Brain microvascular endothelial cell (primary cell): Measurements from ENCODE around the gene PGC.

Experiments used
- DNase-seq: peaks from one replicate; pipeline ENCODE4 v3.0.0-alpha.2; 2020
- H3K27ac ChIP-seq: fragments of 250-450 bp; sonication (Bioruptor Pico); 2 replicates; pipeline ENCODE4 v1.5.1; 2020; ENCODE audit warnings: mild to moderate bottlenecking, moderate library complexity
- H3K27me3 ChIP-seq: fragments of 250-450 bp; sonication (Bioruptor Pico); replicated peaks from 2 replicates; pipeline ENCODE4 v1.5.1; 2020; ENCODE audit warnings: mild to moderate bottlenecking
- H3K36me3 ChIP-seq: fragments of 250-450 bp; sonication (Bioruptor Pico); replicated peaks from 2 replicates; pipeline ENCODE4 v1.5.1; 2020; ENCODE audit warnings: mild to moderate bottlenecking
- H3K4me3 ChIP-seq: 2 replicates; pipeline ENCODE4 v1.5.1; 2011; ENCODE audit warnings: low read depth, mild to moderate bottlenecking, control low read depth, low read length, moderate library complexity
- in situ Hi-C: cut with HindIII; loops from 2 replicates; pipeline ENCODE4 v1.10.0; 2017; ENCODE audit warnings: low sequenced_read_pairs, low pct_ligation_motif_present
- TF ChIP-seq, protein P1 (sequence below): IDR thresholded peaks from 2 replicates; pipeline ENCODE4 v1.5.1; 2011; ENCODE audit warnings: low read depth, mild to moderate bottlenecking, moderate library complexity, low read length, control low read depth, inconsistent platforms; ENCODE audit errors: missing control alignments

Gene PGC

DNA sequence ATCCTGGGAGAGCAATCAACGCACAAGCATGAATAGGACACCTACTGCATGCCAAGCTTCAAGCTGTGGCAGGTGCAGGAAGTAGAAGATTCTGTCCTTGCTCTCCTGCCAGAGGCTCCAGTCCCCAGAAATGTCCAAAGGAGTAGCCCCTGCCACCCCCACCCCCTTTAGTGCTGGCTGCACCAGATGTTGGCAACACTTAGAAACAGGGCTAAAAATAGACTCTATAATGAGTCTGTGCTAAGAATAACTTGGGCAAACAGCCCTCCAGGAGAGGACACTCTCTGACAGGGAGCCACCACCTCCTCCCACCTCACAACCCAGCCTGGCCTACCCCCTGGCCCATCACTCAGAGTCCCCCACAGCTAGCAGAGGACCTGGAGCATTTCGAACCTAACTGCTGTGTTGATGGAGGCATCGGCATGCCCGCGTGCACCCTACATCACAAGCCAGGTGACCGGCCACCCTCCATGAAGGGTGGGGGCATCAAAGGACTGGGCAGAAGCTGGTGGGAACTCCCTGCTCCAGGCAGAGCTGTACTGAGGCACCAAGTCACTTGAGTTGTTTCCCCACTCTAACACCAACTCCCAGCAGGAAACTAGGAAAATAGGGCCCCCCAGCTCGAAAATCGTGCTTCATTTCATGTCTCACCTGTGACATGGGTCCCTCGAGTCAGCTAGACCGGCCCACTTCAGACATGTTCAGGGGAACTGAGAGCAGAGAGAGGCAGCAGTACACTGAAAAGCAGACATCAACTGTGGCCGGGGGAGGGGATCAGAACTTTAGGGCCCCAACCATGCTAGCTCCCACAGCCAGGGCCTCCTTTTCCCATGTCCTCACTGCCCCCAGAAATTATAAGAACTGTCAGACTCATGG is 30.4 kb downstream of the PGC start:
- no peak for DNase-seq
- in situ Hi-C loops = no loop called here
- Histone ChIP-seq H3K27ac (no peak overlapping the region), H3K27me3 (no peaks in the 10 kb centered on the region), H3K36me3 (no peaks in the 10 kb centered on the region), H3K4me3 (no peak overlapping the region)
- TF ChIP-seq, protein P1, sequence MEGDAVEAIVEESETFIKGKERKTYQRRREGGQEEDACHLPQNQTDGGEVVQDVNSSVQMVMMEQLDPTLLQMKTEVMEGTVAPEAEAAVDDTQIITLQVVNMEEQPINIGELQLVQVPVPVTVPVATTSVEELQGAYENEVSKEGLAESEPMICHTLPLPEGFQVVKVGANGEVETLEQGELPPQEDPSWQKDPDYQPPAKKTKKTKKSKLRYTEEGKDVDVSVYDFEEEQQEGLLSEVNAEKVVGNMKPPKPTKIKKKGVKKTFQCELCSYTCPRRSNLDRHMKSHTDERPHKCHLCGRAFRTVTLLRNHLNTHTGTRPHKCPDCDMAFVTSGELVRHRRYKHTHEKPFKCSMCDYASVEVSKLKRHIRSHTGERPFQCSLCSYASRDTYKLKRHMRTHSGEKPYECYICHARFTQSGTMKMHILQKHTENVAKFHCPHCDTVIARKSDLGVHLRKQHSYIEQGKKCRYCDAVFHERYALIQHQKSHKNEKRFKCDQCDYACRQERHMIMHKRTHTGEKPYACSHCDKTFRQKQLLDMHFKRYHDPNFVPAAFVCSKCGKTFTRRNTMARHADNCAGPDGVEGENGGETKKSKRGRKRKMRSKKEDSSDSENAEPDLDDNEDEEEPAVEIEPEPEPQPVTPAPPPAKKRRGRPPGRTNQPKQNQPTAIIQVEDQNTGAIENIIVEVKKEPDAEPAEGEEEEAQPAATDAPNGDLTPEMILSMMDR = no peak

DNA sequence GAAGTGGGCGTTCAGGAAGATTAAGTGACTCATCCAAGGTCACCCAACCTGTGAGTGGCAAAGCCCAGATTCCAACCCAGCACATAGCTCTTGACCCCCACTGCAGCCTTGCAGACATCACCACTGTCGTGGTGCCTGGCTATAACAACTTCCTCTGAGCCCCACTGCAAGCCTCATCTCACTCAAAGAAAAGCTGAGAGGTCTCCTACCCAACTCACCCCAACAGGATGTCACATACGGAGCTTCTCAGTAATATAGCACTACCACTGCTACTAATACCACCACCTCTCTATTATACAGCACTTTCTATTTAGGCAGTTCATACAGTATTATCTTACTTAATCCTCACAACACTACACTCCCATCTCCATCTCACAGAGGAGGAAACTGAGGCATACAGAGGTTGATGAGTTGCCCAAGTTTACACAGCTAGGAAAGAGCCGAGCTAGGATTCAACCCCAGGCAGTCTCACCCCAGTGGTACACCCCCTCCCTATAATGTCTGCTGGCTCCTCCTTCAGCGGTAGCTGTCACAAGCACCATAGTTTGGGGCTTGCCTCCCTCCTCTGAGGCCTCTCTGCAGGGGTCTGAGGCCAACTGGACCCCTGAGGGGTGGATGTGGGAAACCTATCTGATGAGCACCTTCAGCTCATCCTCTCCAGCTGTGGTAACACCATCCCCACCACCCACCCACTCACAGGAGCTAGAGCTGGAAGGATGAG is 31.2 kb downstream of the PGC start:
- in situ Hi-C loops = no loop called here
- H3K27ac ChIP-seq = no peak overlapping the region
- no peak for DNase-seq
- no peaks in the 10 kb centered on the region for H3K27me3 ChIP-seq
- H3K4me3 ChIP-seq = no peak overlapping the region
- H3K36me3 ChIP-seq = no peaks in the 10 kb centered on the region
- TF ChIP-seq, protein P1 = no peak

- Histone ChIP-seq H3K4me3 (no peak overlapping the region), H3K36me3 (no peaks in the 10 kb centered on the region), H3K27me3 (no peaks in the 10 kb centered on the region), H3K27ac (no peak overlapping the region)
- in situ Hi-C loops = no loop called here
- TF ChIP-seq, protein P1 = no peak
- no peak for DNase-seq
These were observed 32.5 kb downstream of the PGC start for GRCh38 chr6:41714556-41715273.

DNA sequence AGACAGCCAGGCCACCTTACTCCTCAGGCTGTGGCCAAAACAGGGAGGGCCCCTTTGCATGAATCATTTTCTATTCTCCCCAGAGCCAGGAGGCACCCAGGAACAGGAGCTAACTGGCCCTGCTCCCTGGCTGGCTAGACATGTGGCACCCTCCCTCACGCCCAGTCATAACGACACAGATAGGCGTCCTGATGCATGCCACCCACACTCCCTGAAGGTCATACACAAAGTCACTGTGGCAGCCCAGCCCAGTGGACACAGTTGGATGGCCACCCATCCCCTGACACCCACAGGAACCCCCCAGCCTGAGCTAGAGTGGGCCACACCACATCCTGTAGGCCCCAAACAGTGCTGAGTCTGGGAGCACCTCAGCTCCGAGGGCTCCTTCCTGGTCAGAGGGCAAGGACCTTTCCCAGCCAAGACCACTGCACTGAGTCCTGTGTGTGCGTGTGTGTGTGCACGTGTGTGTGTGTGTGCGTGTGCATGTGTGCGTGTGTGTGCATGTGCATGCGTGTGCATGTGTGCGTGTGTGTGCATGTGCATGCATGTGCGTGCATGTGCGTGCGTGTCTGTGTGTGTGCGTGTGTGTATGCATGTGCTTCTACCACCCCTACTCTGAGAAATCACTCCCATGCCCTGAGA is 33.4 kb downstream of the PGC start:
- Histone ChIP-seq H3K27ac (no peak overlapping the region), H3K36me3 (no peaks in the 10 kb centered on the region), H3K27me3 (no peaks in the 10 kb centered on the region), H3K4me3 (no peak overlapping the region)
- in situ Hi-C loops = no loop called here
- TF ChIP-seq, protein P1 = no peak
- DNase-seq = no peak

DNA sequence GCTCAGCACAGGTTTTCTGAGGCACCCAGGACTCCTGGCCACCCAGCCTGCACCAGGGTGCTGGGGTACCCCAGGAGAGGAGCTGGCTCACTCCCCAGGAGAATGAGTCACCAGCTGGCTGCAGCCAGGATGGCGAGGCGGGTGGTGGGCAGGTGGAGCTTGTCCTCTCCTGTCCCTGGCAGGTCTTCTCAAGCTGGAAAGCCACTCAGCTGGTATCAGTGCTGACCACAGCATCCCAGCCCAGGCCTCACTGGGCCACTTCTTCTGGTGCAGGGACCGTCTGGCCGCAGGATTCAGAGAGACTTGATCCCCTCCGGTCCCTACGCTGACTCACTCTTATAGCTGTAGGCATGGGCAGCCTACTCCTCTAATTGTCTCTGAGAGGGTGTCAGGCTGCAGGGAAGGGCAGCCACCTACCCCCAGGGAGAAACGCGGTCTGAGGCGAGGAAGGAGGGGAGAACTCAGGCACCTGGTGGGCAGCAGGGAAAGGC is 34.0 kb downstream of the PGC start:
- in situ Hi-C loops = no loop called here
- Histone ChIP-seq H3K36me3 (no peaks in the 10 kb centered on the region), H3K4me3 (no peak overlapping the region), H3K27me3 (no peaks in the 10 kb centered on the region), H3K27ac (no peak overlapping the region)
- no peak for DNase-seq
- TF ChIP-seq, protein P1 = no peak
